Astrocyte of the cerebellum (primary cell): ENCODE data around the gene SPG7.

Experiments used
- DNase-seq: peaks from one replicate; pipeline ENCODE4 v3.0.0-alpha.2; 2011; ENCODE audit warnings: low read depth
- H3K4me3 ChIP-seq: 2 replicates; pipeline ENCODE4 v1.5.1; 2011; ENCODE audit warnings: mild to moderate bottlenecking, low read depth, low read length, moderate library complexity
- in situ Hi-C: cut with HindIII; loops from 2 replicates; pipeline ENCODE4 v1.10.0; 2017; ENCODE audit warnings: low sequenced_read_pairs
- TF ChIP-seq, protein P1 (sequence below): IDR thresholded peaks from 2 replicates; pipeline ENCODE4 v1.5.1; 2012; ENCODE audit warnings: low read length, low read depth, moderate library complexity, mild to moderate bottlenecking; ENCODE audit errors: missing control alignments

The SPG7 gene

DNA sequence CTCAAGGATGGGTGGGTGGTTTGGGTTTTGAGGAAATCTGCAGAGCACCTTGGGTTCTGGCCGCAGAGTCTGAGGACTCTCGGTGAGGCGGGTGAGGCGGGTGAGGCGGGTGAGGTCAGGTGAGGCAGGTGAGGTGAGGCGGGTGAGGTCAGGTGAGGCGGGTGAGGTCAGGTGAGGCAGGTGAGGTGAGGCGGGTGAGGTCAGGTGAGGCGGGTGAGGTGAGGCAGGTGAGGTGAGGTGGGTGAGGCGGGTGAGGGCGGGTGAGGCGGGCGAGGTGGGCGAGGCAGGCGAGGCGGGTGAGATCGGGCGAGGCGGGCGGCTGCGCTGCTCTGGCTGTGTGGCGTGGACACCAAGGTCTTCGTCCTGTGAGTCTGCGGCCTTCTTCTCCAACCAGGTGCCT lies 28.2 kb downstream of the SPG7 start:
- DNase-seq, result no peak
- H3K4me3 ChIP-seq, result no peak overlapping the region
- in situ Hi-C loops, result no loop called here
- TF ChIP-seq, protein P1, sequence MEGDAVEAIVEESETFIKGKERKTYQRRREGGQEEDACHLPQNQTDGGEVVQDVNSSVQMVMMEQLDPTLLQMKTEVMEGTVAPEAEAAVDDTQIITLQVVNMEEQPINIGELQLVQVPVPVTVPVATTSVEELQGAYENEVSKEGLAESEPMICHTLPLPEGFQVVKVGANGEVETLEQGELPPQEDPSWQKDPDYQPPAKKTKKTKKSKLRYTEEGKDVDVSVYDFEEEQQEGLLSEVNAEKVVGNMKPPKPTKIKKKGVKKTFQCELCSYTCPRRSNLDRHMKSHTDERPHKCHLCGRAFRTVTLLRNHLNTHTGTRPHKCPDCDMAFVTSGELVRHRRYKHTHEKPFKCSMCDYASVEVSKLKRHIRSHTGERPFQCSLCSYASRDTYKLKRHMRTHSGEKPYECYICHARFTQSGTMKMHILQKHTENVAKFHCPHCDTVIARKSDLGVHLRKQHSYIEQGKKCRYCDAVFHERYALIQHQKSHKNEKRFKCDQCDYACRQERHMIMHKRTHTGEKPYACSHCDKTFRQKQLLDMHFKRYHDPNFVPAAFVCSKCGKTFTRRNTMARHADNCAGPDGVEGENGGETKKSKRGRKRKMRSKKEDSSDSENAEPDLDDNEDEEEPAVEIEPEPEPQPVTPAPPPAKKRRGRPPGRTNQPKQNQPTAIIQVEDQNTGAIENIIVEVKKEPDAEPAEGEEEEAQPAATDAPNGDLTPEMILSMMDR, result no peak

DNA sequence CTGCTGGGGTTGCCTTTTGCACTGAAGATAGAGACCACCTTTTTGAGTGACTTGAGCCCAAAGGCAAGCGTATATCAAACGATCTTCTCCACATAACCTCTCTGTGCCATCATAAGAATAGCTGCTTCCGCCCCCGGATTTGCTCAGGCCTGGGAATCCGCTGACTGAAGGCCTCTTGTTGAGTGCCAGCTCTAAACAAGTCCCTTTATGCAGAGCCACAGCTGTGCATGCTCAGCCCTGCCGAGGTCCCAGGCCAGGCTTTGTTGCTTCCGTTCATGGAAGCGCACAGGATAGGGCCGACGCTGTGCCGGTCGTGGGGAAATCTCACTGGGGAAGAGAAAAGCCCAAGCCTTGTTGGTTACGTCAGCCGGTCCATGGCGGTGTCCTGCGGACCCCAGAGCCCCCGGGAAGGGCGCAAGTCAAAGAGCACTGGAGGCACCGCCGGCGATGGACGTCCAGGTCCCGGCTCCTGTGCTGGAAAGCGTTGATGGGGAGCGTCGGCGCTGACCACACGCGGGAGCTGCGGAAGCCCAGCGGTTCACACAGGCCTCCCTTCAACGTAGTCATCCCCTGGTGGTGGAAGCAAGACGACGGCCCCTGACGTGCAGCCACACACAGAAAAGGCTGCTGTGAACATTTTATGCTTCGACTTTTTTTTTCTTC lies 28.8 kb downstream of the SPG7 start:
- in situ Hi-C loops, result no loop called here
- no peak overlapping the region for H3K4me3 ChIP-seq
- TF ChIP-seq, protein P1, result no peak
- no peak for DNase-seq

DNA sequence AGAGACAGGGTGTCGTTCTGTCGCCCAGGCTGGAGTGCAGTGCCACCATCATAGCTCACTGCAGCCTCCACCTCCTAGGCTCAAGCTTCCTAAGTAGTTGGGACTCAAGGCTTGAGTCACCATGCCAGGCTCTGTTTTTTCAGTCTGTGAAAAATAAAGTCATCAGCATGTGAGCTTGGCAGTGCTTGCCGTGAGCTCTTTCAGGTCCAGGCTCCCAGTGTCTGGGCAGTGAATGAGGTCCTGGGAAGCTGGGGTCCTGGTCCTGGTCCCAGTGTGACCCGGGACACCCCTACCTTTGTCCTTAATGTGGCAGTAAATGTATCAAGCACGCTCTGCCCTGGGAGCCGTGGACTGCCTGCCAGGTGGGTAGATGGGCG lies 29.3 kb downstream of the SPG7 start:
- H3K4me3 ChIP-seq, result no peak overlapping the region
- in situ Hi-C loops, result no loop called here
- TF ChIP-seq, protein P1, result no peak
- DNase-seq, result no peak

DNA sequence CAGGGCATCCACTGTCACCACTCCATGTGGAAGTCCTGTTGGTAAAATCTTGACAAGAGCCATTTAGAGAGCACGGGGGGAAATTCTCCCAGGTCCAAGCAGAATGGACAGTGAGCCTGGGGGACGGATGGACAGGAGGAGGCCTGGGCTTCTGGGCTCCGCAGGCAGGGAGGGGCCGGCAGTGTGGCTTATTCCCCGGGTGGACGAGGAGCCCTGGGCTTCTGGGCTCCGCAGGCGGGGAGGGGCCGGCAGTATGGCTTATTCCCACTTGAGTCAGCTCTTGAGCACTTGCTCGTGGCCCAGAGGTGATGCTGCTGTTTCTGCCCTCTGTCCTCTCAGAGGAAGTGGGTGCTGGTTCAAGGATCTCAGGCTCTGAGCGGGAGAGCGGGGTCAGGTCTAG lies 30.1 kb downstream of the SPG7 start:
- DNase-seq, result no peak
- TF ChIP-seq, protein P1, result no peak
- H3K4me3 ChIP-seq, result no peak overlapping the region
- in situ Hi-C loops, result no loop called here

DNA sequence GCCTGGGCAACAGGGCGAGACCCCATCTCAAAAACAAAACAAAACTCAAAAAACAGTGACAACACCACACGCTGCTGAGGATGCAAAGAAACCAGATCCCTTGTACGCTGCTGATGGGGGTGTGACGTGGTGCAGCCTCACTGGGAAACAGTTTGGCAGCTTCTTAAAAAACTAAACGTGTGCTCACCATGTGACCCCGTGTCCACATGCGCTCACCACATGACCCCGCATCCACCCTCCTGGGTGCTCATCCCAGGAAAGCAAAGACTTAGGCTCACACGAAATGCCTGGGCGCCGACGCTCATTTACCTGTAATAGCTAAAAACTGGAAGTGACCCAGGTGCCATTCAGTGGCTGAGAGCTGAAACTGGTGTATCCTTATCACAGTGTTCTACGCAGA lies 32.4 kb downstream of the SPG7 start:
- in situ Hi-C loops, result no loop called here
- TF ChIP-seq, protein P1, result no peak
- H3K4me3 ChIP-seq, result no peak overlapping the region
- no peak for DNase-seq

DNA sequence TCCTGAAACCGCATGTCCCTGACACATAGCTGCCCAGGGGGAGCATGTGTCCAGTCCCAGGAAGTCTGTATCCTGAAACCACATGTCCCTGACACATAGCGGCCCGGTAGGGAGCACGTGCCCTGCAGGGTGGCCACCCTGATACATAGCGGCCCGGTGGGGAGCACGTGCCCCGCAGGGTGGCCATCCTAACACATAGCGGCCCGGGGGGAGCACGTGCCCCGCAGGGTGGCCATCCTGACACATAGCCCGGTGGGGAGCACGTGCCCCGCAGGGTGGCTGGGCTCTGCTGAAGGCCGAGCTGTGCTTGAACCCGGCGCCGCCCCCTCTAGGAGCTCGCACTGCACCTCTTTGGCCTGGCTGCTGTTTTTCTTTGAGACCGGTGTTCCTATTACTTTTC lies 33.6 kb downstream of the SPG7 start:
- no peak overlapping the region for H3K4me3 ChIP-seq
- no peak for DNase-seq
- TF ChIP-seq, protein P1, result no peak
- in situ Hi-C loops, result no loop called here
